PC-9 (cell line): ENCODE data around the gene WDR27. TPM values are rescaled to one million over a fixed set of nuclear protein-coding genes. Genes with fewer than 3 reads are reported as not detected.

ENCODE experiments used
- BruUV-seq: library from RNA; stranded (reverse); fragments of 400-500 nt; replicated peaks from 2 replicates; lab custom pipeline; 2021; lab: Mats Ljungman, UMichigan
- CTCF ChIA-PET: fragments of 300-600 bp; sonication (Branson Sonifier 250); formaldehyde crosslinking; loops from one replicate; lab custom pipeline; 2022; ENCODE audit warnings: antibody characterized with exemption; lab: Charles Lee
- POLR2A ChIA-PET: fragments of 300-600 bp; sonication (Branson Sonifier 250); formaldehyde crosslinking; loops from one replicate; lab custom pipeline; 2022; ENCODE audit warnings: antibody characterized with exemption; ENCODE audit not compliant: unreplicated experiment; lab: Charles Lee
- DNase-seq, 2 experiments: peaks; one replicate each; pipeline versions ENCODE4 v3.0.0 to v3.0.0-alpha.2; 2015 to 2022; ENCODE audit warnings: mixed read lengths in 1 of 2
- H2AFZ ChIP-seq: fragments of 200-600 bp; sonication (generic); 2 replicates; pipeline ENCODE4 v1.8.1; 2017; ENCODE audit warnings: antibody characterized with exemption
- H3F3A ChIP-seq: fragments of 200-600 bp; sonication (generic); 2 replicates; pipeline ENCODE4 v1.8.1; 2017; ENCODE audit warnings: antibody characterized with exemption, mild to moderate bottlenecking, low read depth; ENCODE audit not compliant: insufficient read depth
- H3K27ac ChIP-seq: fragments of 200-600 bp; sonication (generic); 2 replicates; pipeline ENCODE4 v1.6.1; 2016; ENCODE audit warnings: mixed run types
- H3K27me3 ChIP-seq: fragments of 200-600 bp; sonication (generic); 2 replicates; pipeline ENCODE4 v1.6.1; 2016; ENCODE audit warnings: low read depth, mixed run types; ENCODE audit not compliant: insufficient read depth
- H3K36me3 ChIP-seq: fragments of 200-600 bp; sonication (generic); 2 replicates; pipeline ENCODE4 v1.6.1; 2016; ENCODE audit warnings: low read depth, mixed run types
- H3K4me1 ChIP-seq: fragments of 200-600 bp; sonication (generic); replicated peaks from 2 replicates; pipeline ENCODE4 v1.6.1; 2016; ENCODE audit warnings: mixed run types; ENCODE audit not compliant: insufficient read depth
- H3K4me2 ChIP-seq: fragments of 200-600 bp; sonication (generic); 2 replicates; pipeline ENCODE4 v1.6.1; 2017; ENCODE audit warnings: mixed run types
- H3K4me3 ChIP-seq: fragments of 200-600 bp; sonication (generic); 2 replicates; pipeline ENCODE4 v1.6.1; 2016; ENCODE audit warnings: mixed run types
- H3K79me2 ChIP-seq: fragments of 200-600 bp; sonication (generic); 2 replicates; pipeline ENCODE4 v1.6.1; 2017; ENCODE audit warnings: low read depth, mixed run types
- H3K9me2 ChIP-seq: fragments of 200-600 bp; sonication (generic); 2 replicates; pipeline ENCODE4 v1.8.1; 2017; ENCODE audit warnings: mild to moderate bottlenecking; ENCODE audit not compliant: insufficient read depth
- H3K9me3 ChIP-seq: fragments of 200-600 bp; sonication (generic); 2 replicates; pipeline ENCODE4 v1.8.1; 2016; ENCODE audit warnings: low read depth; ENCODE audit not compliant: insufficient read depth
- H4K20me1 ChIP-seq: fragments of 200-600 bp; sonication (generic); 2 replicates; pipeline ENCODE4 v1.8.1; 2017; ENCODE audit not compliant: insufficient read depth
- EZH2 ChIP-seq: fragments of 200-600 bp; sonication (generic); IDR thresholded peaks from 2 replicates; pipeline ENCODE4 v1.8.0; 2017; ENCODE audit warnings: antibody characterized with exemption, low read depth
- intact Hi-C: fragments of 100-400 bp; cut with micrococcal nuclease; formaldehyde crosslinking; loops from one replicate; pipeline ENCODE4 v1.10.0; 2022; ENCODE audit not compliant: unreplicated experiment
- total RNA-seq: library from RNA; stranded (reverse); gene quantifications from 2 replicates; pipeline ENCODE4 v1.2.3, GENCODE V29; 2021
- TF ChIP-seq, protein P1 (sequence below): fragments of 200-600 bp; sonication (generic); conservative IDR thresholded peaks from 2 replicates; pipeline ENCODE4 v1.6.1; 2017; ENCODE audit warnings: mixed run types, antibody characterized with exemption, mild to moderate bottlenecking, moderate library complexity

Gene WDR27
- total RNA-seq, 1 experiment from 2014 or later: 54.2 TPM

DNA sequence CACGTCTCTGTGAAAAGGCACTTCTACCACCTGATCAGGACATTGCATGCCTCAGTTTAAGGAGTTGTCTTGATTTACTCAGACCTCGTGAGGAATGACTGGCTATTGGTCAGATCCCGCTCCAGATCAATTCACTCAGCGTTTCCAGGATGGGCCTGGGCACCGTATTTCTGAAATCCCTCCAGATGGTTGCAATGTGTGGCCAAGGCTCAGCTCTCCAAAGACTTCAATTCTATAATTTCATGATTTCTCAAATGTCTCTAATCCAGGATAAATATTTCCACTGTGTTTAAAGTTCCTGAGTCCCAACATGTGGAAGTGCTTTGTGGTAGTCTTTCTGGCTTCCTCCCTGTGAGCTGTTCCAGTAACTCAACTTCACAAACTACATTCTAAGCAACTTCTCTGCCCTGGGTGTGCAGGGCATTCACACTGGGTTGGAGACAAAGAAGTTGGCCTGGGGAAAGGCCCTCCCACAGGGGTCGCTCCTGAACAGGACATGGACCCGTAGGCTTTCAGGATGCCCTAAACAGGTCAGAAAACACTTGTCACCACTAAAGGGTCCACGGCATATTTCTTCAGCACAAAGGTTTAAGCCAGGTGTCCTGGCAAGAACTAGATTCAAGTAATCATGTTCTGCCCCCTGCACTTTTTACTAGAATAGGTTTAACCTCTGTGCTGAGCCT is 212.1 kb downstream of the WDR27 start:
- H3K36me3 ChIP-seq: no peaks in the 10 kb centered on the region
- H3K79me2 ChIP-seq: no peaks in the 10 kb centered on the region
- TF ChIP-seq, protein P1, sequence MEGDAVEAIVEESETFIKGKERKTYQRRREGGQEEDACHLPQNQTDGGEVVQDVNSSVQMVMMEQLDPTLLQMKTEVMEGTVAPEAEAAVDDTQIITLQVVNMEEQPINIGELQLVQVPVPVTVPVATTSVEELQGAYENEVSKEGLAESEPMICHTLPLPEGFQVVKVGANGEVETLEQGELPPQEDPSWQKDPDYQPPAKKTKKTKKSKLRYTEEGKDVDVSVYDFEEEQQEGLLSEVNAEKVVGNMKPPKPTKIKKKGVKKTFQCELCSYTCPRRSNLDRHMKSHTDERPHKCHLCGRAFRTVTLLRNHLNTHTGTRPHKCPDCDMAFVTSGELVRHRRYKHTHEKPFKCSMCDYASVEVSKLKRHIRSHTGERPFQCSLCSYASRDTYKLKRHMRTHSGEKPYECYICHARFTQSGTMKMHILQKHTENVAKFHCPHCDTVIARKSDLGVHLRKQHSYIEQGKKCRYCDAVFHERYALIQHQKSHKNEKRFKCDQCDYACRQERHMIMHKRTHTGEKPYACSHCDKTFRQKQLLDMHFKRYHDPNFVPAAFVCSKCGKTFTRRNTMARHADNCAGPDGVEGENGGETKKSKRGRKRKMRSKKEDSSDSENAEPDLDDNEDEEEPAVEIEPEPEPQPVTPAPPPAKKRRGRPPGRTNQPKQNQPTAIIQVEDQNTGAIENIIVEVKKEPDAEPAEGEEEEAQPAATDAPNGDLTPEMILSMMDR: no peak
- TF ChIP-seq EZH2: no peak
- H3K27me3 ChIP-seq: no peaks in the 10 kb centered on the region
- ChIA-PET CTCF (no interaction called here), POLR2A (no interaction called here)
- H4K20me1 ChIP-seq: no peaks in the 10 kb centered on the region
- no peaks in the 10 kb centered on the region for H3K4me1 ChIP-seq
- H3K4me3 ChIP-seq: no peak overlapping the region
- no peak for DNase-seq
- H3K4me2 ChIP-seq: no peak overlapping the region
- H3K9me2 ChIP-seq: no peaks in the 10 kb centered on the region
- H3K9me3 ChIP-seq: no peaks in the 10 kb centered on the region
- no TSS peak for BruUV-seq
- no peak overlapping the region for H3K27ac ChIP-seq
- H3F3A ChIP-seq: no peaks in the 10 kb centered on the region
- no peak overlapping the region for H2AFZ ChIP-seq
- intact Hi-C loops: no loop called here

DNA sequence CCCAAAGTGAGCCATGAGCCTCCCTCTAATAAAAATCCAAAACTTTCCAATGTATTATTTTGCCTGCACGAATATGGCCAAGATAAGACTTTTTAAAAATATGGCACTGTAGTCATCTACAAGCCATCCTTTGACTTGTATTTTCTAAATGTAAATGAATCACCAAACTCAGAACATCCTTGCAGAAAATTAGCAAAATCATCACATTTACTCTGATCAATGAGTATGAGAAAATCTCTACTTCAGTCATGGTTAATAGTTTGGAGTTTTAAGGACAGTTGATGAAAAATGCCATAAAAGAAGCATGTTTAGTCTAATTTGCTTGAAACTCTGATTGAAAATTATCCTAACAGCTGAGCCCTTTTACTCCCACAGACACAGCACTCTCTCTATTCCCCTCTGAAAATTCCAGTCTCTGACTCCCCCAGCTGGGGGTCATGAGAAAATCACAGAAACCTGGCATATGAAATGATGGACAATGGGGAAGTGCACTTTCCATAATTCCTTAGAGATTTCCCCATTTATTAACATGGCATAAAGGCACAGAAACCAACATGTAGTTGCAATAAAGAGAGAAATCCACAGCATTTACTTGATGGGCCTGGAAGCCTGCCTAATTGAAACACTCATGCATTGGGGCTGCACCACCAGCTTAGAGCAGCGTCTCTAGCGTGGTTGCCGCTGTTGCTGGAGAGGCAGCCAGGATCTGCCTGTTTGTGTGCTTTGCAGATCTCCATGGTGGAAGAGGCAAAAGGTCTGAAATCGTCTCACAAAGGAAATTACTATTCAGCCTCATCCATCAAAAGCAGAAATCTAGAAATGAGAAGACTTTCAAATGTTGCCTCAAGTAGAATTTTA is 214.0 kb downstream of the WDR27 start:
- H3K36me3 ChIP-seq: no peaks in the 10 kb centered on the region
- H3K27me3 ChIP-seq: no peaks in the 10 kb centered on the region; the same call in 1 of the 2 replicates
- no peaks in the 10 kb centered on the region for H3K9me2 ChIP-seq
- no peak overlapping the region for H3K4me3 ChIP-seq
- H2AFZ ChIP-seq: no peak overlapping the region
- intact Hi-C loops: no loop called here
- ChIA-PET CTCF (no interaction called here), POLR2A (no interaction called here)
- H3K27ac ChIP-seq: no peak overlapping the region
- no TSS peak for BruUV-seq
- 0 out of 2 replicates have a peak, but pooled peaks cover 5% of the 10 kb centered on the region for H3K9me3 ChIP-seq
- no peak for DNase-seq
- no peak overlapping the region for H3K4me2 ChIP-seq
- no peaks in the 10 kb centered on the region for H3F3A ChIP-seq
- no peaks in the 10 kb centered on the region for H3K4me1 ChIP-seq
- no peaks in the 10 kb centered on the region for H3K79me2 ChIP-seq
- TF ChIP-seq, protein P1: no peak
- TF ChIP-seq EZH2: no peak
- no peaks in the 10 kb centered on the region for H4K20me1 ChIP-seq

DNA sequence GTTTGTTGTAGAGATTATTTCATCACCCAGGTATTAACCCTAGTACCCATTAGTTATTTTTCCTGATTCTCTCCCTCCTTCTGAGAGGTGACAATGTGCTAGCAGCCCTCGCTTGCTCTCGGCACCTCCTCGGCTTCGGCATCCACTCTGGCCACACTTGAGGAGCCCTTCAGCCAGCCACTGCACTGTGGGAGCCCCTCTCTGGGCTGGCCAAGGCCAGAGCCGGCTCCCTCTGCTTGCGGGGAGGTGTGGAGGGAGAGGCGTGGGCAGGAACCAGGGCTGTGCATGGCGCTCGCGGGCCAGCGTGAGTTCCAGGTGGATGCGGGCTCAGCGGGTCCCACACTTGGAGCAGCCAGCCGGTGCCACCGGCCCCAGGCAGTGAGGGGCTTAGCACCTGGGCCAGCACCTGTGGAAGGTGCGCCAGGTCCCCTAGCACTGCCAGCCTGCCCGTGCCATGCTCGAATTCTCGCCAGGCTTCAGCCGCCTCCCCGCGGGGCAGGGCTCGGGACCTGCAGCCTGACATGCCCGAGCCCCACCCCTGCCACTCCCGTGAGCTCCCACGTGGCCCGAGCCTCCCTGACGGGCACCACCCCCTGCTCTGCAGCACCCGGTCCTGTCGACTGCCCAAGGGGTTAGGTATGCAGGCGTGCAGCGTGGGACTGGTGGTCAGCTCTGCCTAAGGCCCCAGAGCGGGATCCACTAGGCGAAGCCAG is 221.9 kb downstream of the WDR27 start:
- BruUV-seq: no TSS peak
- ChIA-PET POLR2A (no interaction called here), CTCF (no interaction called here)
- Histone ChIP-seq H3K27ac (no peak overlapping the region), H3F3A (no peaks in the 10 kb centered on the region), H4K20me1 (no peaks in the 10 kb centered on the region), H3K9me2 (no peaks in the 10 kb centered on the region), H3K36me3 (no peaks in the 10 kb centered on the region), H3K4me2 (no peak overlapping the region), H3K9me3 (peaks cover 6% of the 10 kb centered on the region; the same call in 1 of the 2 replicates), H2AFZ (no peak overlapping the region), H3K4me1 (no peaks in the 10 kb centered on the region), H3K27me3 (no peaks in the 10 kb centered on the region; the same call in 1 of the 2 replicates), H3K79me2 (no peaks in the 10 kb centered on the region), H3K4me3 (no peak overlapping the region)
- no peak for DNase-seq
- TF ChIP-seq, protein P1: no peak
- no peak for TF ChIP-seq EZH2
- intact Hi-C loops: no loop called here
